Measurements from ENCODE around the gene OR8D4. TPM values are rescaled to one million over a fixed set of nuclear protein-coding genes. Genes with fewer than 3 reads are reported as not detected.

OR8D4 gene
- polyA plus RNA-seq, 1 donor, result 0.06 TPM

Other genes with a start within 250 kb of the OR8D4 start
- 54.9 TPM for gene SCN3B, start 247.5 kb upstream of the OR8D4 start, polyA plus RNA-seq (ENCODE audit: insufficient read length)
- gene ZNF202, start 160.5 kb upstream of the OR8D4 start, polyA plus RNA-seq (ENCODE audit: insufficient read length), result 20.6 TPM
- gene OR6X1, start 147.6 kb upstream of the OR8D4 start, polyA plus RNA-seq (ENCODE audit: insufficient read length), result not detected
- not detected for gene OR6M1, start 95.8 kb upstream of the OR8D4 start, polyA plus RNA-seq (ENCODE audit: insufficient read length)
- not detected for gene TMEM225, start 16.5 kb upstream of the OR8D4 start, polyA plus RNA-seq (ENCODE audit: insufficient read length)
- gene OR4D5, start 37.5 kb downstream of the OR8D4 start, polyA plus RNA-seq (ENCODE audit: insufficient read length), result not detected
- gene OR6T1, start 41.7 kb downstream of the OR8D4 start, polyA plus RNA-seq (ENCODE audit: insufficient read length), result not detected
- gene OR10S1, start 75.6 kb downstream of the OR8D4 start, polyA plus RNA-seq (ENCODE audit: insufficient read length), result not detected
- not detected for gene OR10G6, start 93.0 kb downstream of the OR8D4 start, polyA plus RNA-seq (ENCODE audit: insufficient read length)
- gene OR10G4, start 110.8 kb downstream of the OR8D4 start, polyA plus RNA-seq (ENCODE audit: insufficient read length), result 0.06 TPM
- not detected for gene OR10G9, start 120.8 kb downstream of the OR8D4 start, polyA plus RNA-seq (ENCODE audit: insufficient read length)
- gene OR10G8, start 124.6 kb downstream of the OR8D4 start, polyA plus RNA-seq (ENCODE audit: insufficient read length), result not detected
- gene OR10G7, start 139.2 kb downstream of the OR8D4 start, polyA plus RNA-seq (ENCODE audit: insufficient read length), result not detected
- gene VWA5A, start 213.3 kb downstream of the OR8D4 start, polyA plus RNA-seq (ENCODE audit: insufficient read length), result 114 TPM